ENCODE results near the gene ZNF598. TPM values are rescaled to one million over a fixed set of nuclear protein-coding genes. Genes with fewer than 3 reads are reported as not detected.

The ZNF598 gene
- total RNA-seq, 1 experiment from 2014 or later, result 57.4 TPM

GRCh38 chr16:2040041-2040786, 30.6 kb upstream of the ZNF598 start:
- Histone ChIP-seq H3K27me3 (ENCODE audit: insufficient read depth, low read length) (no peaks in the 10 kb centered on the region), H3K9me3 (ENCODE audit: control insufficient read depth in 1 of 2, insufficient read depth in 1 of 2, low read depth in 1 of 2, low read length in 2 of 2) (no peaks in the 10 kb centered on the region), H3K27ac (ENCODE audit: low read depth, low read length) (no peak overlapping the region), H4K20me1 (ENCODE audit: insufficient read depth) (no peaks in the 10 kb centered on the region), H3K4me3 (replicated peaks in 1 of 2; ENCODE audit: low read depth in 1 of 2, low read length in 2 of 2) (no peak overlapping the region), H3K36me3 (ENCODE audit: control insufficient read depth in 1 of 2, insufficient read depth in 2 of 2, low read length in 2 of 2) (no peaks in the 10 kb centered on the region), H3K4me2 (ENCODE audit: low read length) (no peak overlapping the region), H3K4me1 (ENCODE audit: control insufficient read depth in 1 of 2, insufficient read depth in 2 of 2, low read length in 2 of 2) (peaks cover 5 to 41% of the 10 kb centered on the region in 2 experiments; a peak in 2 of 4 replicates), H2AFZ (ENCODE audit: low read depth, low read length, poor library complexity, severe bottlenecking) (no peak overlapping the region), H3K79me2 (ENCODE audit: insufficient read depth, low read length) (no peaks in the 10 kb centered on the region), H3K9me2 (ENCODE audit: insufficient read depth) (no peaks in the 10 kb centered on the region), H3K9ac (ENCODE audit: low read length) (no peak overlapping the region)
- CTCF ChIA-PET, result no interaction called here
- no peak for TF ChIP-seq CTCF (IDR thresholded peaks at IDR 0.05 in 2 of 3, conservative IDR thresholded peaks at IDR 0.05 in 1 of 3; ENCODE audit: borderline replicate concordance in 1 of 3, insufficient read depth in 1 of 3, low read depth in 2 of 3, low read length in 2 of 3)
- TF ChIP-seq CBX3 (IDR thresholded peaks at IDR 0.05; ENCODE audit: low read depth), result no peak
- no peak for TF ChIP-seq EGR1 (IDR thresholded peaks at IDR 0.05; ENCODE audit: low read depth)
- TF ChIP-seq CEBPB (IDR thresholded peaks at IDR 0.05; ENCODE audit: low read depth), result no peak
- no peak for TF ChIP-seq ZBTB33 (IDR thresholded peaks at IDR 0.05; ENCODE audit: extremely low read depth, insufficient replicate concordance, low read length)
- TF ChIP-seq TCF7L2 (IDR thresholded peaks at IDR 0.05; ENCODE audit: borderline replicate concordance, extremely low read depth, insufficient read depth, insufficient read length), result no peak
- no peak for TF ChIP-seq REST (IDR thresholded peaks at IDR 0.05; ENCODE audit: low read depth)
- TF ChIP-seq ZFX (IDR thresholded peaks at IDR 0.05), result no peak
- no peak for TF ChIP-seq EZH2phosphoT487 (IDR thresholded peaks at IDR 0.05; ENCODE audit: borderline replicate concordance)
- TF ChIP-seq POLR2AphosphoS5 (IDR thresholded peaks at IDR 0.05; ENCODE audit: low read depth, low read length), result no peak; the same call in 1 of the 2 replicates
- ATAC-seq (no peak), DNase-seq (ENCODE audit: low read depth, low spot score) (no peak)
- intact Hi-C loops (cut with micrococcal nuclease), result no loop called here
- RAD21 ChIA-PET (ENCODE audit: low non-redundant PET in 1 of 2, low total read pairs in 2 of 2, uncharacterized antibody in 2 of 2, unreplicated experiment in 2 of 2), result no interaction called here
- POLR2A ChIA-PET, result no interaction called here
- BruUV-seq (replicated peaks), result no TSS peak
